K562 (cell line): ENCODE data around the gene YTHDF1. TPM values are rescaled to one million over a fixed set of nuclear protein-coding genes. Genes with fewer than 3 reads are reported as not detected.

Experiments
- ATAC-seq: fragments of 200-7000 bp; cut with Tn5 transposase; 3 replicates; pipeline ENCODE4 v1.9.1; 2020; ENCODE audit warnings: moderate library complexity
- BruUV-seq: library from RNA; stranded (reverse); fragments of 400-500 nt; replicated peaks from 2 replicates; lab custom pipeline; 2021; lab: Mats Ljungman, UMichigan
- CTCF ChIA-PET: fragments of 300-600 bp; formaldehyde crosslinking; extraction: SDS; loops from one replicate; lab custom pipeline; 2021; ENCODE audit warnings: low intra/inter-chr PET ratio; lab: Yijun Ruan, JAX
- POLR2A ChIA-PET: fragments of 300-600, 350-650 bp; sonication (Branson Sonifier 250); formaldehyde crosslinking; extraction: SDS; loops from one replicate; lab custom pipeline; 2021; ENCODE audit warnings: antibody characterized with exemption, inconsistent platforms; lab: Yijun Ruan, JAX
- DNase-seq, 4 experiments: peaks; one replicate each; pipeline versions ENCODE4 v3.0.0 to v3.0.0-alpha.2; 2011 to 2018; ENCODE audit warnings: low spot score in 3 of 4, mixed read lengths in 3 of 4; ENCODE audit errors: extremely low read depth in 1 of 4
- FAIRE-seq: peaks from 2 replicates; lab custom pipeline; 2011; peaks lifted over from hg19 to GRCh38; lab: Jason Lieb, UNC
- H2AFZ ChIP-seq: 2 replicates; pipeline ENCODE4 v1.6.0; 2011; ENCODE audit warnings: low read depth, low read length, control low read depth, inconsistent platforms
- H3K27ac ChIP-seq: fragments of 200-600 bp; 3 replicates; pipeline ENCODE4 v1.8.0; 2011; ENCODE audit warnings: low read depth, mild to moderate bottlenecking, control low read depth, inconsistent platforms, low read length, moderate library complexity, mixed read lengths; ENCODE audit errors: extremely low read depth
- H3K27me3 ChIP-seq, 2 experiments: fragments of 300-600 bp in 1 of 2; 2 replicates in 1 of 2; 3 replicates in 1 of 2; pipeline versions ENCODE4 v1.6.0 to v1.8.0; 2011; ENCODE audit warnings: inconsistent platforms in 2 of 2, low read length in 2 of 2, mild to moderate bottlenecking in 1 of 2, mixed read lengths in 1 of 2, moderate library complexity in 1 of 2; ENCODE audit not compliant: control insufficient read depth in 2 of 2, insufficient read depth in 2 of 2
- H3K36me3 ChIP-seq: fragments of 300-600 bp; 3 replicates; pipeline ENCODE4 v1.8.0; 2011; ENCODE audit warnings: mild to moderate bottlenecking, low read length, inconsistent platforms; ENCODE audit not compliant: control insufficient read depth, insufficient read depth
- H3K4me1 ChIP-seq, 2 experiments: fragments of 200-600 bp in 1 of 2; replicated peaks in 1 of 2; 2 replicates in 1 of 2; 3 replicates in 1 of 2; pipeline versions ENCODE4 v1.5.1 to v1.8.0; 2011; ENCODE audit warnings: inconsistent platforms in 2 of 2, low read length in 2 of 2, mild to moderate bottlenecking in 1 of 2, mixed read lengths in 1 of 2, moderate library complexity in 1 of 2; ENCODE audit not compliant: control insufficient read depth in 2 of 2, insufficient read depth in 2 of 2
- H3K4me2 ChIP-seq: 2 replicates; pipeline ENCODE4 v1.6.1; 2011; ENCODE audit warnings: low read length, control low read depth, inconsistent platforms, mixed read lengths; ENCODE audit not compliant: insufficient read depth
- H3K4me3 ChIP-seq: fragments of 200-600 bp; sonication (generic), shearing (Covaris generic); 2 replicates; pipeline ENCODE4 v1.5.1; 2016; ENCODE audit warnings: control low read depth, inconsistent platforms
- H3K79me2 ChIP-seq: fragments of 200-600 bp; 3 replicates; pipeline ENCODE4 v1.8.0; 2011; ENCODE audit warnings: low read length, inconsistent platforms; ENCODE audit not compliant: control insufficient read depth, insufficient read depth
- H3K9ac ChIP-seq, 2 experiments: 2 replicates each; pipeline versions ENCODE4 v1.6.0 to v1.6.1; 2011; ENCODE audit warnings: low read depth in 2 of 2, low read length in 2 of 2, control low read depth in 1 of 2, inconsistent platforms in 1 of 2, mild to moderate bottlenecking in 1 of 2, mixed read lengths in 1 of 2; ENCODE audit not compliant: insufficient read depth in 1 of 2
- H3K9me1 ChIP-seq: one replicate; pipeline ENCODE4 v1.6.0; 2011; ENCODE audit warnings: inconsistent platforms, mild to moderate bottlenecking, low read length, moderate library complexity; ENCODE audit not compliant: control insufficient read depth, insufficient read depth
- H3K9me3 ChIP-seq: replicated peaks from 2 replicates; pipeline ENCODE4 v1.5.1; 2011; ENCODE audit warnings: low read depth, low read length, inconsistent platforms; ENCODE audit not compliant: control insufficient read depth, insufficient read depth
- H4K20me1 ChIP-seq: replicated peaks from 2 replicates; pipeline ENCODE4 v1.6.1; 2011; ENCODE audit warnings: low read length, inconsistent platforms, mixed read lengths; ENCODE audit not compliant: control insufficient read depth, insufficient read depth
- CHCHD3 ChIP-seq: fragments of 250-450 bp; sonication (Bioruptor Pico); IDR thresholded peaks from 2 replicates; pipeline ENCODE4 v2.1.2; 2022; ENCODE audit warnings: mild to moderate bottlenecking
- FOXA3 ChIP-seq, 2 experiments: fragments of 450-650 bp in 1 of 2; sonication (generic) in 1 of 2; formaldehyde crosslinking; IDR thresholded peaks in 1 of 2; conservative IDR thresholded peaks in 1 of 2; 2 replicates each; pipeline versions ENCODE4 v1.4.0 to v1.8.0; 2020 to 2022; ENCODE audit warnings: mild to moderate bottlenecking in 2 of 2, missing genetic modification reagents in 1 of 2
- HDAC3 ChIP-seq: fragments of 450-650 bp; IDR thresholded peaks from 2 replicates; pipeline ENCODE4 v1.6.1; 2018; ENCODE audit warnings: borderline replicate concordance, mild to moderate bottlenecking, moderate library complexity; ENCODE audit not compliant: partially characterized antibody
- KHSRP ChIP-seq: fragments of 450-650 bp; IDR thresholded peaks from 2 replicates; pipeline ENCODE4 v1.6.1; 2017
- ZNF253 ChIP-seq: fragments of 250-450 bp; sonication (Bioruptor Pico); conservative IDR thresholded peaks from 2 replicates; pipeline ENCODE4 v1.6.1; 2021; ENCODE audit warnings: mild to moderate bottlenecking
- ZNF408 ChIP-seq: fragments of 250-450 bp; sonication (Bioruptor Pico); IDR thresholded peaks from 2 replicates; pipeline ENCODE4 v1.4.0; 2020; ENCODE audit warnings: low read depth, mild to moderate bottlenecking, moderate library complexity
- WGBS: fragments of 100-300 bp; shearing (Covaris generic); methylation state at CpG from one replicate; pipeline ENCODE4 v1.1.6; 2016; ENCODE audit warnings: low coverage, mixed read lengths; ENCODE audit not compliant: insufficient coverage; ENCODE audit errors: missing lambda C conversion rate; 5-methylcytosine and 5-hydroxymethylcytosine counted together
- in situ Hi-C: fragments of 300-500 bp; cut with MboI; formaldehyde crosslinking; loops from 4 replicates; pipeline ENCODE4 v1.15.0; 2018; ENCODE audit warnings: inconsistent platforms, mixed read lengths
- intact Hi-C: fragments of 100-400 bp; cut with micrococcal nuclease; formaldehyde crosslinking; loops from 2 replicates; pipeline ENCODE4 v1.14.2; 2022
- polyA plus RNA-seq, 8 experiments: library from polyadenylated mRNA; depleted of rRNA in 4 of 8; stranded (reverse) in 5 of 8; unstranded in 3 of 8; fragments of >200 nt; fragmentation: Nextera tagmentation in 2 of 8; fragmentation: Illumina TruSeq in 1 of 8; extraction: Ambion mirVana in 2 of 8; extraction: Trizol in 1 of 8; gene quantifications; 2 replicates each; pipeline versions ENCODE4 v1.2.1 to v1.2.3, GENCODE V29; 2011 to 2014; ENCODE audit warnings: inconsistent platforms in 1 of 8, missing spikeins in 1 of 8
- total RNA-seq, 7 experiments: library from RNA; depleted of rRNA in 6 of 7; stranded (reverse); fragments of >200 nt in 6 of 7; fragmentation: Illumina TruSeq in 2 of 7; extraction: Trizol in 2 of 7; gene quantifications; 2 replicates each; pipeline versions ENCODE4 v1.2.1 to v1.2.3, GENCODE V29; 2011 to 2021; ENCODE audit warnings: low replicate concordance in 1 of 7
- TF ChIP-seq, protein P1 (sequence below): fragments of 450-650 bp; IDR thresholded peaks from 2 replicates; pipeline ENCODE4 v1.6.1; 2018; ENCODE audit not compliant: partially characterized antibody
- TF ChIP-seq, protein P2 (sequence below): sonication (generic); formaldehyde crosslinking; IDR thresholded peaks from 2 replicates; pipeline ENCODE4 v1.8.1; 2023; ENCODE audit warnings: mild to moderate bottlenecking, missing genetic modification reagents

YTHDF1 gene
- total and polyA plus RNA-seq, 9 of the 15 experiments (the other 6 are each of a cell fraction or from before 2014, with no cell fraction given) = 10.1 to 42.4 (median 27.8) TPM

DNA sequence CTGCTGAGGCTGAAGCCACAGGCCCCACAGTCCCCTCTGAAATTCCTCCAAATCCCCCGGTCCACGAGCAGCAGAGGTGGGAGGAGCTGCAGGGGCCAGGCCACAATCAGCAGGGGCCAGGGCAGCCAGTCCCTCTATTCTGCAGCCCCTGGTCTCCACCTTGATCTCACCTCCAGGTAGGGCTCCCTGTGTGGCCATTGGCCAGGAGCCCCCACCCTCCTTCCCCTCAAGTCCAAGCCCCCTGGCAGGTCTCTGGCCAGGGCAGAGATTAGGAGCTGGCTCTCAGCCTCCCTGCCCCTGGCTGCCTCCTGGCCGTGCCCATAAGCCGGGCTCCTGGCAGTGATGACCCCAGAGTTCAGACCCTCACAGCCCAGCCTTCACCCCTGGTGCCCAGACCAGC lies 34.7 kb downstream of the YTHDF1 start:
- ATAC-seq (no peak), DNase-seq (no peak), FAIRE-seq (no peak)
- intact Hi-C loops = loop anchor here (5.0 kb wide), 1 partner anchor 201 kb away; no protein-coding TSS in a partner anchor
- no peaks in the 10 kb centered on the region for H3K79me2 ChIP-seq
- peaks cover 13% of the 10 kb centered on the region for H3K9me3 ChIP-seq
- in situ Hi-C loops = no loop called here
- peaks cover 0 to 14% of the 10 kb centered on the region in 2 experiments; a peak in 2 of 5 replicates for H3K27me3 ChIP-seq
- TF ChIP-seq, protein P1, sequence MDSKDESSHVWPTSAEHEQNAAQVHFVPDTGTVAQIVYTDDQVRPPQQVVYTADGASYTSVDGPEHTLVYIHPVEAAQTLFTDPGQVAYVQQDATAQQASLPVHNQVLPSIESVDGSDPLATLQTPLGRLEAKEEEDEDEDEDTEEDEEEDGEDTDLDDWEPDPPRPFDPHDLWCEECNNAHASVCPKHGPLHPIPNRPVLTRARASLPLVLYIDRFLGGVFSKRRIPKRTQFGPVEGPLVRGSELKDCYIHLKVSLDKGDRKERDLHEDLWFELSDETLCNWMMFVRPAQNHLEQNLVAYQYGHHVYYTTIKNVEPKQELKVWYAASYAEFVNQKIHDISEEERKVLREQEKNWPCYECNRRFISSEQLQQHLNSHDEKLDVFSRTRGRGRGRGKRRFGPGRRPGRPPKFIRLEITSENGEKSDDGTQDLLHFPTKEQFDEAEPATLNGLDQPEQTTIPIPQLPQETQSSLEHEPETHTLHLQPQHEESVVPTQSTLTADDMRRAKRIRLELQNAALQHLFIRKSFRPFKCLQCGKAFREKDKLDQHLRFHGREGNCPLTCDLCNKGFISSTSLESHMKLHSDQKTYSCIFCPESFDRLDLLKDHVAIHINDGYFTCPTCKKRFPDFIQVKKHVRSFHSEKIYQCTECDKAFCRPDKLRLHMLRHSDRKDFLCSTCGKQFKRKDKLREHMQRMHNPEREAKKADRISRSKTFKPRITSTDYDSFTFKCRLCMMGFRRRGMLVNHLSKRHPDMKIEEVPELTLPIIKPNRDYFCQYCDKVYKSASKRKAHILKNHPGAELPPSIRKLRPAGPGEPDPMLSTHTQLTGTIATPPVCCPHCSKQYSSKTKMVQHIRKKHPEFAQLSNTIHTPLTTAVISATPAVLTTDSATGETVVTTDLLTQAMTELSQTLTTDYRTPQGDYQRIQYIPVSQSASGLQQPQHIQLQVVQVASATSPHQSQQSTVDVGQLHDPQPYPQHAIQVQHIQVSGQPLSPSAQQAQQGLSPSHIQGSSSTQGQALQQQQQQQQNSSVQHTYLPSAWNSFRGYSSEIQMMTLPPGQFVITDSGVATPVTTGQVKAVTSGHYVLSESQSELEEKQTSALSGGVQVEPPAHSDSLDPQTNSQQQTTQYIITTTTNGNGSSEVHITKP = peak; percentile 63
- TF ChIP-seq FOXA3 (CRISPR knock-in tag; conservative IDR thresholded peaks at IDR 0.05 in 1 of 2, IDR thresholded peaks at IDR 0.05 in 1 of 2) = no peak
- no peak for TF ChIP-seq ZNF253
- TF ChIP-seq, protein P2, sequence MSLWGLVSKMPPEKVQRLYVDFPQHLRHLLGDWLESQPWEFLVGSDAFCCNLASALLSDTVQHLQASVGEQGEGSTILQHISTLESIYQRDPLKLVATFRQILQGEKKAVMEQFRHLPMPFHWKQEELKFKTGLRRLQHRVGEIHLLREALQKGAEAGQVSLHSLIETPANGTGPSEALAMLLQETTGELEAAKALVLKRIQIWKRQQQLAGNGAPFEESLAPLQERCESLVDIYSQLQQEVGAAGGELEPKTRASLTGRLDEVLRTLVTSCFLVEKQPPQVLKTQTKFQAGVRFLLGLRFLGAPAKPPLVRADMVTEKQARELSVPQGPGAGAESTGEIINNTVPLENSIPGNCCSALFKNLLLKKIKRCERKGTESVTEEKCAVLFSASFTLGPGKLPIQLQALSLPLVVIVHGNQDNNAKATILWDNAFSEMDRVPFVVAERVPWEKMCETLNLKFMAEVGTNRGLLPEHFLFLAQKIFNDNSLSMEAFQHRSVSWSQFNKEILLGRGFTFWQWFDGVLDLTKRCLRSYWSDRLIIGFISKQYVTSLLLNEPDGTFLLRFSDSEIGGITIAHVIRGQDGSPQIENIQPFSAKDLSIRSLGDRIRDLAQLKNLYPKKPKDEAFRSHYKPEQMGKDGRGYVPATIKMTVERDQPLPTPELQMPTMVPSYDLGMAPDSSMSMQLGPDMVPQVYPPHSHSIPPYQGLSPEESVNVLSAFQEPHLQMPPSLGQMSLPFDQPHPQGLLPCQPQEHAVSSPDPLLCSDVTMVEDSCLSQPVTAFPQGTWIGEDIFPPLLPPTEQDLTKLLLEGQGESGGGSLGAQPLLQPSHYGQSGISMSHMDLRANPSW (CRISPR knock-in tag) = no peak
- no peak for TF ChIP-seq HDAC3
- no peak for TF ChIP-seq CHCHD3 (CRISPR knock-in tag)
- no peak for TF ChIP-seq ZNF408
- no peak for TF ChIP-seq KHSRP
- H3K4me3 ChIP-seq = no peak overlapping the region
- H3K9ac ChIP-seq = no peak overlapping the region
- ChIA-PET POLR2A (interaction anchor here (0.9 to 1.2 kb wide), 2 partner anchors 19 to 31 kb away, joined by 3 read pairs; no protein-coding TSS in a partner anchor), CTCF (no interaction called here)
- no TSS peak for BruUV-seq
- no peak overlapping the region for H3K4me2 ChIP-seq
- H3K9me1 ChIP-seq = no peaks in the 10 kb centered on the region
- 0% methylated on average over 4 of the region's 4 CpGs for WGBS
- no peak overlapping the region for H3K27ac ChIP-seq
- peaks cover 0 to 23% of the 10 kb centered on the region in 2 experiments; a peak in 2 of 5 replicates for H3K4me1 ChIP-seq
- H4K20me1 ChIP-seq = peaks cover 11% of the 10 kb centered on the region; the same call in 1 of the 2 replicates
- H2AFZ ChIP-seq = no peak overlapping the region
- H3K36me3 ChIP-seq = no peaks in the 10 kb centered on the region
